Kidney (tissue), 14 donors: ENCODE data around the gene WFIKKN2. TPM values are rescaled to one million over a fixed set of nuclear protein-coding genes. Genes with fewer than 3 reads are reported as not detected.

ENCODE experiments used
- DNase-seq, 5 donors: peaks; one replicate each; pipeline ENCODE4 v3.0.0-alpha.2; 2013 to 2020
- FAIRE-seq: peaks from 2 replicates; lab custom pipeline; 2012; peaks lifted over from hg19 to GRCh38; lab: Jason Lieb, UNC
- H3K27ac ChIP-seq, 2 donors: one replicate each; pipeline ENCODE4 v1.7.0; 2013; ENCODE audit warnings: low read depth in 2 of 2, low read length in 2 of 2, inconsistent platforms in 1 of 2
- H3K27me3 ChIP-seq: one replicate; pipeline ENCODE4 v1.7.1; 2013; ENCODE audit warnings: low read length, inconsistent platforms; ENCODE audit not compliant: control insufficient read depth, insufficient read depth
- H3K36me3 ChIP-seq, 3 donors: one replicate each; pipeline versions ENCODE4 v1.7.0 to v1.7.1; 2013; ENCODE audit warnings: low read length in 3 of 3, control low read depth in 1 of 3, inconsistent platforms in 1 of 3; ENCODE audit not compliant: insufficient read depth in 3 of 3, control insufficient read depth in 2 of 3
- H3K4me1 ChIP-seq, 3 donors: one replicate each; pipeline versions ENCODE4 v1.7.0 to v1.7.1; 2013; ENCODE audit warnings: low read length in 3 of 3, inconsistent platforms in 1 of 3, low read depth in 1 of 3; ENCODE audit not compliant: control insufficient read depth in 2 of 3, insufficient read depth in 2 of 3
- H3K4me3 ChIP-seq, 3 donors: one replicate each; pipeline versions ENCODE4 v1.7.0 to v1.8.1; 2013; ENCODE audit warnings: low read length in 3 of 3, control low read depth in 1 of 3, inconsistent platforms in 1 of 3
- H3K9ac ChIP-seq, 3 donors: one replicate each; pipeline versions ENCODE4 v1.7.0 to v1.7.1; 2013; ENCODE audit warnings: low read length in 3 of 3, control low read depth in 1 of 3, inconsistent platforms in 1 of 3
- H3K9me3 ChIP-seq, 3 donors: one replicate each; pipeline versions ENCODE4 v1.7.0 to v1.7.1; 2013; ENCODE audit warnings: low read length in 3 of 3, control low read depth in 1 of 3, inconsistent platforms in 1 of 3; ENCODE audit not compliant: control insufficient read depth in 2 of 3, insufficient read depth in 1 of 3
- CTCF ChIP-seq: IDR thresholded peaks from 3 replicates; pipeline ENCODE4 v1.5.1; 2012; ENCODE audit warnings: mild to moderate bottlenecking, moderate library complexity, borderline replicate concordance; ENCODE audit not compliant: insufficient read depth; ENCODE audit errors: extremely low read depth
- intact Hi-C: fragments of 100-400 bp; cut with DNase I; formaldehyde crosslinking; loops from one replicate; pipeline ENCODE4 v1.11.1; 2022
- polyA plus RNA-seq: library from polyadenylated mRNA; stranded (reverse); fragments of 350-450 nt; fragmentation: Illumina TruSeq; extraction: RNeasy Lipid Tissue Mini Kit (QIAGEN cat#74804); gene quantifications from one replicate; pipeline ENCODE4 v1.2.3, GENCODE V29; 2014; ENCODE audit warnings: low read depth, low replicate concordance; ENCODE audit not compliant: insufficient read depth
- total RNA-seq: library from RNA; stranded (reverse); fragmentation: NEBNext Ultra II Directional; extraction: Animal tissue kit (Norgen Biotek cat#: 25700); gene quantifications from one replicate; pipeline ENCODE4 v1.2.1, GENCODE V29; 2021
- donor health status: control.
- donor health status: control.
- donor health status: control.
- donor health status: control.
- donor health status: control.
- donor health status: DM: yes; HTN: yes; CAD: no.
- donor health status: Normal renal cell carcinoma (clear cell type).

The WFIKKN2 gene
- total and polyA plus RNA-seq, 2 donors from 2014 or later: 0.09 TPM; not detected in 1

DNA sequence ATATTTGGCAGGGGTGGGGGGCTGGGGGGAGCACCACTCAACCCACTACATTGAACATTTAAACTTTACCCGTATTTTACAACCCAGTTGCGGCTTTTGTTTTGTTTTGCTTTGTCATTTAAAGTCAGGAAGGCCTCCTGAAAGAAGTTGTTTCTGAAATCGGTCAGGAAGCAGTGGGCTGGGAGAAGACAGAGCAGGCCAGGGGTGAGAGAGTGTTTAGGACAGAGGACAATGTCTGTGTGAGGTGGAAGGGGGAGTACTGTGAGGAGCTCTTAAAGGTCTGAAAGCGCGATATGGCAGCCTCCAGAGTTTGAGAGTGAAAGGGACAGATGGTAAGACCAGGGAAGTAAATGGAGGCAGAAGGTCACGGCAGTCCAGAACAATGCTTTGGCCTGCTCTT, 6.1 kb upstream of the WFIKKN2 start:
- intact Hi-C loops: no loop called here
- Histone ChIP-seq H3K36me3 (no peaks in the 10 kb centered on the region), H3K27me3 (no peaks in the 10 kb centered on the region), H3K4me1 (no peaks in the 10 kb centered on the region), H3K4me3 (no peak overlapping the region), H3K27ac (no peak overlapping the region), H3K9me3 (no peaks in the 10 kb centered on the region), H3K9ac (no peak overlapping the region)
- DNase-seq (peak in 1 of 5 donors; percentile 1), FAIRE-seq (no peak)
- no peak for TF ChIP-seq CTCF

DNA sequence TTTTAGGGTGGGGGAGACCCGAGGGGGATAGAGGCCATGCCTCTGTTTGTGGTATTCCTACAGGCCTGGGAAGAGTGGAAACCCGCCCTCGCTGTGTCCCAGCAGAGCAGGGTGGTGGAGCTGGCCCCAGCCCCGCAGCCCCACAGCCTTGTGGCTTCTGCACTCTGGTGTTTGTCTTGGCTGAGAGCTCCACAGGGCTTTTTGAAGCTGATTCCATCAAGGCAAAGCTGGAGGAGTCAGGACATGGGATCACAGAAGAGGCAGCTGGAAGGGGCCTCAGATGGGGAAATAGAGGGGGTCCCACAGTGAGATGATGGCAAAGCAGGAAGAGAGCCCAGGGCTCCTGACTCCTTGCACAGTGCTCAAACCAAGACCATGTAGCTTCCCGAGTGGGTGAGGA, 5.0 kb upstream of the WFIKKN2 start:
- FAIRE-seq (no peak), DNase-seq (peak in 4 of 5 donors; percentile 64 to 90 (median 70))
- Histone ChIP-seq H3K4me1 (peaks cover 0 to 2% (median 0%) of the 10 kb centered on the region in 3 donors), H3K4me3 (no peak overlapping the region), H3K27ac (no peak overlapping the region), H3K27me3 (no peaks in the 10 kb centered on the region), H3K9ac (no peak overlapping the region), H3K9me3 (no peaks in the 10 kb centered on the region), H3K36me3 (no peaks in the 10 kb centered on the region)
- intact Hi-C loops: no loop called here
- no peak for TF ChIP-seq CTCF

- no peak for FAIRE-seq
These were observed 4.4 kb upstream of the WFIKKN2 start for GRCh38 chr17:50830994-50831393.

More at GRCh38 chr17:50830994-50831393, 4.4 kb upstream of the WFIKKN2 start:
- intact Hi-C loops: no loop called here
- Histone ChIP-seq H3K4me3 (no peak overlapping the region), H3K36me3 (no peaks in the 10 kb centered on the region), H3K27ac (no peak overlapping the region), H3K9me3 (no peaks in the 10 kb centered on the region), H3K27me3 (no peaks in the 10 kb centered on the region), H3K9ac (no peak overlapping the region), H3K4me1 (peaks cover 0 to 2% (median 0%) of the 10 kb centered on the region in 3 donors)
- peak; percentile 46 to 89 (median 85) for DNase-seq
- no peak for TF ChIP-seq CTCF
